Measurements from ENCODE around the gene MTMR3.

The MTMR3 gene

GRCh38 chr22:29867851-29868250 lies 15.1 kb upstream of the MTMR3 start:
- in situ Hi-C loops (cut with HindIII; ENCODE audit: low sequenced_read_pairs) = no loop called here

GRCh38 chr22:29870574-29870973 lies 12.4 kb upstream of the MTMR3 start:
- in situ Hi-C loops (cut with HindIII; ENCODE audit: low sequenced_read_pairs) = no loop called here

GRCh38 chr22:29871684-29872083 lies 11.3 kb upstream of the MTMR3 start:
- in situ Hi-C loops (cut with HindIII; ENCODE audit: low sequenced_read_pairs) = no loop called here

GRCh38 chr22:29872144-29872893 lies 10.7 kb upstream of the MTMR3 start:
- in situ Hi-C loops (cut with HindIII; ENCODE audit: low sequenced_read_pairs) = no loop called here

GRCh38 chr22:29872989-29873388 lies 10.0 kb upstream of the MTMR3 start:
- in situ Hi-C loops (cut with HindIII; ENCODE audit: low sequenced_read_pairs) = no loop called here

- in situ Hi-C loops (cut with HindIII; ENCODE audit: low sequenced_read_pairs) = no loop called here
Observed at GRCh38 chr22:29873943-29874342, 9.0 kb upstream of the MTMR3 start.

- in situ Hi-C loops (cut with HindIII; ENCODE audit: low sequenced_read_pairs) = no loop called here
Observed at GRCh38 chr22:29877620-29878019, 5.4 kb upstream of the MTMR3 start.

- in situ Hi-C loops (cut with HindIII; ENCODE audit: low sequenced_read_pairs) = no loop called here
Observed at GRCh38 chr22:29879753-29880152, 3.2 kb upstream of the MTMR3 start.

- in situ Hi-C loops (cut with HindIII; ENCODE audit: low sequenced_read_pairs) = no loop called here
Observed at GRCh38 chr22:29882716-29883044, 294 bp upstream of the MTMR3 start.

GRCh38 chr22:29883775-29884097 lies 762 bp downstream of the MTMR3 start:
- in situ Hi-C loops (cut with HindIII; ENCODE audit: low sequenced_read_pairs) = no loop called here

GRCh38 chr22:29885610-29886009 lies 2.6 kb downstream of the MTMR3 start:
- in situ Hi-C loops (cut with HindIII; ENCODE audit: low sequenced_read_pairs) = no loop called here

- in situ Hi-C loops (cut with HindIII; ENCODE audit: low sequenced_read_pairs) = no loop called here
Observed at GRCh38 chr22:29886596-29886995, 3.6 kb downstream of the MTMR3 start.

- in situ Hi-C loops (cut with HindIII; ENCODE audit: low sequenced_read_pairs) = no loop called here
Observed at GRCh38 chr22:29887358-29887757, 4.4 kb downstream of the MTMR3 start.

- in situ Hi-C loops (cut with HindIII; ENCODE audit: low sequenced_read_pairs) = no loop called here
Observed at GRCh38 chr22:29890760-29891159, 7.8 kb downstream of the MTMR3 start.

- in situ Hi-C loops (cut with HindIII; ENCODE audit: low sequenced_read_pairs) = no loop called here
Observed at GRCh38 chr22:29892315-29893156, 9.6 kb downstream of the MTMR3 start.

- in situ Hi-C loops (cut with HindIII; ENCODE audit: low sequenced_read_pairs) = no loop called here
Observed at GRCh38 chr22:29901354-29901753, 18.4 kb downstream of the MTMR3 start.

GRCh38 chr22:29903371-29903770 lies 20.4 kb downstream of the MTMR3 start:
- in situ Hi-C loops (cut with HindIII; ENCODE audit: low sequenced_read_pairs) = no loop called here

- in situ Hi-C loops (cut with HindIII; ENCODE audit: low sequenced_read_pairs) = no loop called here
Observed at GRCh38 chr22:29904020-29904419, 21.0 kb downstream of the MTMR3 start.

GRCh38 chr22:29907753-29908515 lies 25.0 kb downstream of the MTMR3 start:
- in situ Hi-C loops (cut with HindIII; ENCODE audit: low sequenced_read_pairs) = no loop called here

- in situ Hi-C loops (cut with HindIII; ENCODE audit: low sequenced_read_pairs) = no loop called here
Observed at GRCh38 chr22:29912141-29912540, 29.2 kb downstream of the MTMR3 start.

GRCh38 chr22:29912605-29913398 lies 29.8 kb downstream of the MTMR3 start:
- in situ Hi-C loops (cut with HindIII; ENCODE audit: low sequenced_read_pairs) = no loop called here
